HG02973 (cell line): ENCODE data around the gene LDB2.

Experiments
- ATAC-seq: cut with Tn5 transposase; IDR thresholded peaks from one replicate; pipeline ENCODE4 v1.9.1; 2021; ENCODE audit warnings: moderate library complexity; ENCODE audit not compliant: unreplicated experiment

The LDB2 gene

GRCh38 chr4:16728111-16728510 lies 170.3 kb downstream of the LDB2 start:
- ATAC-seq: no peak

GRCh38 chr4:16727218-16727617 lies 171.2 kb downstream of the LDB2 start:
- no peak for ATAC-seq

GRCh38 chr4:16726368-16727050 lies 171.9 kb downstream of the LDB2 start:
- no peak for ATAC-seq

DNA sequence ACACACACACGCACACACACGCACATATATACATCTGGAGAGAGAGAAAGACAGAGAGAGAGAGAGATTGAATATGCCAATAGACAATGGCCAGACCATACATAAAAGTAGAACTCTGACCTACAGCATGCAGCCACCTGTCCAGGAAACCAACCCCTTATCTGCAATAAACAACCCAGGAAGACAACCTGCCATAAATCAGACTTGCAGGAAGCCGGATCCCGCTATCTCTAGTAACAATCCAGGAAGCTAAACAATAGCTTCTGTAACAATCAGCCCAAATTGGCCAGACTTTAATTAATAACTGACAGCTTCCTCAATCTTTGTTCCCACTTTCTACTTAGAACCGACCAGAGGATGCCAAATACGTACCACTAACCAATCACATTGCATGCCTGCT lies 173.2 kb downstream of the LDB2 start:
- no peak for ATAC-seq

GRCh38 chr4:16722416-16722815 lies 176.0 kb downstream of the LDB2 start:
- no peak for ATAC-seq

DNA sequence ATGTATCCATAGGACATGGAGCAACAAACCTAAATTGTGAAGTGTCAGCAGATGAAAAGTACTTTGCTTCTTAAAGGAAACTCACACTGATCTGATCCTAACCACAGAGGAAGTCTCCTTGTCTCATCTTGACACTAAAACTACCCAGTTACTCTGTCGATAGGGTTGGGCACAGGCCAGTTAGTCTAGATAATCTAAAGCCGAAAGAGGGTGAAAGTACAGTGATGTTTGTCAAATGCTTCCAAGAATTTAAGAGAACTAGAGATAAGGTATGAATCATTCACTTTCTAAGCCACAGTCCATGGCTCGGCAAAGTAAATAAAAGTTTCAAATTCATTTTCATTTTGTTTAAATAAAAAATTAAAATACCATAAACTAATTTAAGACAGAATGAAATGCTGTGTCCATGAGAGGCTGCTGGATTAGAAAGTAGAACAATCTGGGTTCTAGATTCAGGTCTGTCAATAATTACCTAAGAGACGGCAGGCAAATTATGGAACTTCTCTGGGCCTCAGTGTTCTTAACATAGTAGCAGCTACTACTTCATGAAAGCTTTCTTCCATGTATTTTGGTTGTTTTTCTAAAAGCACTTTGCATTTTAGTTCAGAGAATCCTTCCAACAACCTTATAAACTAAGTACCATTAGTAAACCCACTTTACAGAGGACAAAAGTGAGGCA lies 176.7 kb downstream of the LDB2 start:
- ATAC-seq: no peak

GRCh38 chr4:16720761-16721160 lies 177.7 kb downstream of the LDB2 start:
- no peak for ATAC-seq

DNA sequence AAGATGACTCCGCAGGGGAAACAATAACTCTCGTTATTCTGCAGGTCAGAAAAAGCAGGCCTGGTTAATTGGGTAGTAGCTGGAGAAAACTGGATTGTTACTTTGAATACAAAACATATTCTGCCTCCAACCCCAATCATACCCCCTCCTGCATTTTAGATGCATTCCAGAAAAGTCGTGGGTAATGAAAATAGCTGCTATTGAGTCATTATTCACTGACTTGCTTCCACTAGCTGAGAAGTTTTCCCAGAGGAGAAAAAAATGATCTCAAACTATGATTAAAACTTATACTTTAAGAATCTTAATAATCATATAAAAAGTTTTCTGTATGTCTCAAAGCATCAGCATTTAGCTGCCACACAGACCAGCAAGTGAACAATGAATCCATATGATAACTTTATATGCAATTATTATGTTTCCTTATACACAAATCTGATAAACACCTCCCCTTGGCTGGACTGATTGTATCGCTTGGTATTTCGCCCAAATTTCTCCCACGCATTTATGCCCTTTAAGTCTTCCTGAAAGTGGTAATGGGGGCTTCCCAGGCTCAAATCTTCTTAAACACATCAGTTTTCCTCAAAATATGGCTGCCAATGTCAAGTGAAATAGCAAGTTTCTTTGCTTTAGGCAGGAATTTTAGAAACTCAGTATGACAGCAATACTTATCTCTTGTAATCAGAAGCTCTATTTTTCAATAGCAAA lies 181.0 kb downstream of the LDB2 start:
- no peak for ATAC-seq

DNA sequence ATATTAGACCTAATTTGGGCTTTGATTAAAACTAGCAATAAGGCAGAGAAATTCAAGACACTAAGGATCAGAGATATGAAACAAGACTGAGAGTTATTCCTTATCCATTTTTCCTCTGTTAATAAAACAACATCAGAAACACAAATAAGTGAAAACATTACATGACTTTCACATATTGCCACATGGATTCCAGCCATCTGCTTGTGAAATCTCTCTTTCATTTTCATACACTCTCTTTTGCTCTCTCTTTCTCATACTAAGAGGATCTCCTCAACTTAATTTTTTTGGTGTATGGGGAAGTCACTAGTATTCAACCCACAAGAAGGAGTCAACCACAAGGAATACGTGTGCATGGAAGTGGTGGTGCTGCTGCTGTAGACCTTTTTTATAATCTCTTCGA lies 183.0 kb downstream of the LDB2 start:
- ATAC-seq: no peak

DNA sequence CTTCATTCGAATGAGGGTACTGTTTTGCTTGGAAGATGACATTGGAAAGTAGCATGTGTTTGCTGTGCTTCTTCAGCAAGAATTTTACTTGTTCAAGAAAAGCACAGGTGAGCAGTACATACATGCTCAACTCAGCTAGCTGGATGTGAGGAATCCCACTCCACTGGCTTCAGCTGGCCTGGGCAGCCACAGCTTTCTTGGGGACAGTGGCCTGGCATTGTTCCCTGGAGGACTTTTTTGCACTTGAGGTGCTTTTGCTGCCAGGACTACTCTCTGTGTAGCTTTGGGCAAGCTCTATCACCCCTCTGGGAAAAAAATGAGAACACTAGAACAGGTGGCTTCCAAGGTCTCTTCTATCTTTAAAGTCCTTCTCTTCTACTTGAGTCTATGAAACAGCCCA lies 184.3 kb downstream of the LDB2 start:
- ATAC-seq: no peak

DNA sequence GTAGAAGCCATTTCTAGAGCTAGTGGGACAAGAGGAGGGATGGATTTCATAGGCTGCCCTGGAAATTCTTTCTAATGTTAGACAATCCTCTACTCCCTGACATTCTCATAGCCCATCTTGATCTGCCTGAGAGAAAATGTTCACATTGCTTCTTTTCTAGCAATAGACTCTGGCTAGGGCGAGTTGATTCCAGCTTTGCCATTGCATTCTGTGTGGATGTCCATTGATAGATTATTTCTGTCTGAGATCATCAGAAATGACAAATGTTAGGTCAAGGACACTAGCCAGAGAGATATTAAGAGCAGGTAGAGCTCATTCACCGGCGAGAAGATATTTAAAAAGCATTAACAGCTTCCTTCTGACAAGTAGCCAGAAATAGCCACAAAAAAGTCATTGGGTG lies 184.7 kb downstream of the LDB2 start:
- ATAC-seq: no peak

DNA sequence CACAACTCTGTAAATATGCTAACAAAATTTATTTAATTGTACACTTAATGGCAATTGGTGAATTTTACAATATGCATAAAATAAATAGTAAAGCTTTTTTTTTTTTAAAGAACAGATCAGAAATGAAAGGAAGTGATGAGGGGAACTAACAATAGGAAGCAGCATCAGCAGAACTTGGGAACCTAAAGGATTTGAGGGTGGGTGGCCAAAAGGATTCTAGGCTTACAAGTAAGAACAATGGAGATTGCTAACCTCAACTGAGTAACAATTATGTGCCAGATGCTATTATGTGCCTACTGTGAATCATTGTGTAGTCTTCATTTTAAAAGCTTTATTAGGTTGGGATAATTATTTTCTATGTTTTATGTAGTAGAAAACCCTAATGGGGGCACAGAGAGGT lies 185.2 kb downstream of the LDB2 start:
- no peak for ATAC-seq

DNA sequence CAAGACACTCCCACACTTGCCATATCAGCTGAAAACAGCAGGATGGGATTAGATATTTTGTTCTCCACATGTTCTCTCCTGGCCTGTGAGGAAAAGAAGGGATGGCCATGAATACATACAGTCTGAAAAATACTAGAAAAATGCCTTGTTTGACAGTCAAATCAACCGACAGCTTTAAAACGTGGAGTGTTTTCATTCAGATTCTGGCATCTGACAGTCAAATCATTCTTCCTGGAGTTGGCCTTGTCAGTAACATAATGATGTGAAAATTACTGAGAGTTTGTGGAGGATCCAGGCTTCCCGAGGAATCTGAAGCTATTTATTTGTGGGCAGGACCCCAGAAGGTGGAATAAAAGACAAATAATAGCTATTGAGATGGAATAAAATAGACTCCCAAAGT lies 188.2 kb downstream of the LDB2 start:
- ATAC-seq: no peak

DNA sequence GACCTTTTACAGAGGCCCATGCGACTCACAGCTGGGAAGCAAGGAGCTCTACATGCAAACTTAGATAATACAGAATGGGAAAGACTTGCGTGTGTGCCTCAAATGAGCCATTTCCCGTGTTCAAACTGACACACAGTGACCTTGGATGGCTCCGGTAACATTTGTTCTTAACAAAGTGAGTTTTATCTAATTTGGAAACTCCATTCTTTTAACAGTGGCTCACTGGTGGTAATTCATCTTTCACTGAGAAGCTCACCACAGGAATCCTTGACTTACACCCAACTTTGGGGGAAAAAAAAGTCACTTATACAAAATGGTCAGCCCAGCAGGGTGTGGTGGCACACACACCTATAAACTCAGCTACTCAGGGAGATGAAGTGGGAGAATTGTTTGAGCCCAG lies 190.6 kb downstream of the LDB2 start:
- ATAC-seq: no peak

DNA sequence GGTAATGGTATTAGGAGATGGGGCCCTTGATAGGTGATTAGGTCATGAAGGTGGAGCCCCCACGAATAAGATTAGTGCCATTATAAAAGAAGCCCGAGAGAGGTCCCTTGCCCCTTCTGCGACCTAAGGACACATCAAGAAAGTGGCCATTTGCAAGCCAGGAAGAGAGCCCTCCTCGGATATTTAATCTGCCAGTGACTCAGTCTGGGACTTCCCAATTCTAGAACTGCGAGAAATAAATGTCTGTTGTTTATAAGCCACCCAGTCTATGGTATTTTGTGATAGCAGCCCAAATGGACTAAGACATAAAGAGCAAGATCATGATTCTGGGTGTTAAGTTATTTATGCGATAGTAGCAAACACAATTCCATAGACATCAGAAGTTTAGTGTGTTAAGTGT lies 192.2 kb downstream of the LDB2 start:
- no peak for ATAC-seq

DNA sequence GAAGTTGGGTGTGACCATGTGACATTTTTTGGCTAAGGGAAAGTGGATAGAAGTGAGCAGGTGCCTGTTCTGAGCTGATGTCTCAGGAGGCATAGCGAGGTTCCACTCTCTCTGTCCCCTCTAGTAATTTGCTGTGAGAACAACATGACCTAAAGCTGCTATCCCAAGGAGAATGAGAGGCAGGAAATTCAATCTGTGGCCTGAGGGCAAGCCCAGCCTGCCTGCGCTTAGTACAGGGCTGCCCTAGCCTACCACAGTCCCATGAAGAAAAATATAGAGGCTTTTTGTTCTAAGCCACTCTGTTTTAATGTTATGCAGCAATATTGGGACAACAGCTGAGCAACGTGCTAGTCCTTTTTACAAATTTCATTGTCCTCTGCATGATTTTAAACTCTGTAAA lies 193.1 kb downstream of the LDB2 start:
- no peak for ATAC-seq

DNA sequence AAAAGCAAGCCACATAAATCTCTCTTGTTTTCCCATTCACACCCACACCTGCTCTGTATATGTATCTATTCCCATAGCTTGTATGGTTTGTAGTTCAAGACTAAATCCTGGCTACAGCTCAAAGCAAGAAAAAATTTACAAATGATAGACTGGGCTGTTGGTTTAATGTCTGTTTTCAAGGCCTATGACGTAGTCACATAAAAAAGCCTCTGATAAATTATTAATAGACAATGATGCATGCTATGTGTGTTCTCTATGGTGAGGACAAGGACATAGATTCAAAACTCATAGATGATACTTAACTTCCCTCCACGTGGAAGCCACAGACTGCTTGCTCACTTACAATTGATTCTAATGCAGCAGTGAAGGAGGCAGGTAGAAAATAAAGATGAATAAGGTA lies 194.0 kb downstream of the LDB2 start:
- ATAC-seq: no peak

DNA sequence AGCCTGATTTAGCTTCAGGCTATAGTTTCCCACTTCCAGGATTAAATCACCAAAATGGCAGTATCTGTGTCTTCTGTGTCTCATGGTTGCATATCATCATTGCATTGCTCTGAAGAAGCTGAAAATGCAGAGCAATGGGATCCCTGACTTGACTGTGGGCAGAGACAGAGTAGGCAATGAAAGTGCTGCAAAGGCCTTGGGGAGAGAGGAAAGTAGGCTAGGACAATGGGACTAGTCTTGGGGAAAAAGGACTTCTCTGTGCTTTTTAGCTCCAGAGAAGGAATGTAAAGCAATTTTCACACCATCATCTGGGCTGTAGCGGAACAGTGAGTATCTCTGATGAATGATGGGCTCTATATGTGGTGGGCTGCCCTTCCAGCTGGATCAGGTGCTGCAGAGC lies 202.5 kb downstream of the LDB2 start:
- ATAC-seq: no peak

GRCh38 chr4:16694884-16695276 lies 203.6 kb downstream of the LDB2 start:
- no peak for ATAC-seq

DNA sequence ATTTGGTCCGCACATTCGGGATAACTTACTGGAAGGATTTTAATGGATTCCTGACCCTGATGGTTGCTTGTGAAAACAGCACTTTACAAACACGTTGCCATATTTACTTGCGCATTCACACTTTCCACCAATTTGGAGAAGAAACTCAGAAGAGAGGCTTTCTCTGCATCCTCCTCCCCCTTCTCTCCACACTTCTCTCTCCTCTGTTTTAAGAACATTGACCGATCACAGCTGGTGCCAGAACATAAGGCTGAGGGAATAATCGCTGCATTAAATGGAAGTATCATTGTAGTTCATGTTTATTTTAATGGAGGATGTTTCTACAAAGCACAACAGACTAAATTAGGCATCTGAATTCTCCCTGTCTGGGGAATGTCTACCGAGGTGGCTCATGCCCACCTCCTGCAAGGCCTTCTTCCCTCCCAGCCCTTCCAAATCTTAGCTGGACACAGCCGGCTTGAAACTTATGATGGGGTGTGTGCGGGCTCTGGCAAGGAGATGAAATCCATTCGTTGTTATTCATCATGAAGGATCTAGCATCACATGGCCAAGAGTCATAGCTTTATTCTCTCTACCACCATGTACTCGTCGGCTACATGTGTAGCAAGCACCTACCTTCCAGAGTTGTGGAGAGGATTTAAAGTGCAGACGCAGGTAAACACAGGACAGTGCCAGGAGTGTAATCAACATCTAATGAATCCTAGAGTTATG lies 204.1 kb downstream of the LDB2 start:
- ATAC-seq: no peak

GRCh38 chr4:16693641-16694040 lies 204.8 kb downstream of the LDB2 start:
- ATAC-seq: no peak
